ENCODE data around the gene PTGDR.
A peak's percentile ranks its signal among the peaks of the same experiment; 100 is the strongest.

PTGDR gene, protein sequence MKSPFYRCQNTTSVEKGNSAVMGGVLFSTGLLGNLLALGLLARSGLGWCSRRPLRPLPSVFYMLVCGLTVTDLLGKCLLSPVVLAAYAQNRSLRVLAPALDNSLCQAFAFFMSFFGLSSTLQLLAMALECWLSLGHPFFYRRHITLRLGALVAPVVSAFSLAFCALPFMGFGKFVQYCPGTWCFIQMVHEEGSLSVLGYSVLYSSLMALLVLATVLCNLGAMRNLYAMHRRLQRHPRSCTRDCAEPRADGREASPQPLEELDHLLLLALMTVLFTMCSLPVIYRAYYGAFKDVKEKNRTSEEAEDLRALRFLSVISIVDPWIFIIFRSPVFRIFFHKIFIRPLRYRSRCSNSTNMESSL

GRCh38 chr14:52267501-52268278, at the start of gene PTGDR:
PTGDR (plus strand) TSS chr14:52267698; CDS start chr14:52267815, 117 bp downstream.
- no peak for DNase-seq

- no peak for DNase-seq
These were observed 47.9 kb upstream of the PTGDR start for GRCh38 chr14:52219488-52220084.

DNA sequence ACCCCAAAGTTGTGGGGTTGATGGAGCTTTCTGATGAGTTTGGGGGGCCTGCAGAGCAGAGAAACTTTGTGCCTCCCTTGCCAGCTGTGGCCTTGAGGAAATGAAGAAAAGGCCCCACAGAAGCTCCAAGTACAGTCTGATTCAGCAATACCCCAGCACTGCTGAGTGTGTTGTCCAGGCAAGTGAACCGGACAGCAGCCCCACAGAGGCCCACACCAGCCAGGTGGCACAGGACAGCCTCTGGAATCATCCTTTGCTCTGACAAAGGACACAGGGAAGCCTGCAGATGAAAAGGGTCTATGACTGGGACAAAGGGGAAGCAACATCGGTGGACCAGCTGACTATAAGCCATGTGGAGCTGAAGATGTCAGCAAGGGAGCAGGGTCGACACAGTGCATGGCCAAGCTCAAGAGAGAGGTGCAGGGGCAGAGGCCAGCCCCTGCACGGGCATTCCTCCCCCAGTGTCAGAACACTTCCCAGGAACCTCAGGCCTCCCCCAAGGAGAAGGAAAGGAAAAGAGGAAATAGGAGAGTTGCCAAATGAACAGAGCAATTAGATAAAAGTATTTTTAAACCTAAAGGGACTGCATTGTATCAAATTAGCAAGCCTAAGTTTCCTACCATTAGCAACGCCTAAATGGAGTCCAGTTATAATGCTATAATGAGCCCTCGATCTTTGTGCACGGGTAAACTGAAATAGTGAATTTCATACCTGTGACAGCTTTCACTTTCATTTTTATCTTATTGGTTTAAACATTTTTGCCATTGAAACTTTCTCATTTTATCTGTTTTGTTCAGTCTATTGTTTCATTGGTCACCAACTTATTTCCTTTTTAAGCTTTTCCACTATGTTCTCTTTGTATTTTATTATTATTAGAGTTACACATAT, 46.3 kb upstream of the PTGDR start:
- DNase-seq: no peak

GRCh38 chr14:52222901-52223300, 44.6 kb upstream of the PTGDR start:
- DNase-seq: no peak

GRCh38 chr14:52227619-52228222, 39.8 kb upstream of the PTGDR start:
- DNase-seq: no peak

DNA sequence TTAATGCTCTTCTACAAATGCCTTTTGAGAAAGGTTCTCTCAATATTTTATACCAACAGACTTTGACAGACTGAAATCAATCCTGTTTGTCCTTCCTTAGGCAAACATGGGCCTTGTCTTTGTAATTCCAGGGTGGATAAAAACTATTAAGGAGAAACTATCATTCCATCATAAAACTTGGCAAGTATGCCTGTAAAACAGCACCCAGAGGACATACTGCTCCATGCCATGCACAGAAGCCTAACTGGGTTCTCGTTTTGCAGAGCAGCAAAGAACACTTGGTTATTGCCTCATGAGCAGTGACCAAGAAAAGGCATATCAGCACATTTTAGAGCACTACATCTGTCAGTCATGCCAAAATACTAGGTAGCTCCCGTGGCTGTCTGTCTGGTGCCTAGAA, 33.8 kb upstream of the PTGDR start:
- DNase-seq: no peak

DNA sequence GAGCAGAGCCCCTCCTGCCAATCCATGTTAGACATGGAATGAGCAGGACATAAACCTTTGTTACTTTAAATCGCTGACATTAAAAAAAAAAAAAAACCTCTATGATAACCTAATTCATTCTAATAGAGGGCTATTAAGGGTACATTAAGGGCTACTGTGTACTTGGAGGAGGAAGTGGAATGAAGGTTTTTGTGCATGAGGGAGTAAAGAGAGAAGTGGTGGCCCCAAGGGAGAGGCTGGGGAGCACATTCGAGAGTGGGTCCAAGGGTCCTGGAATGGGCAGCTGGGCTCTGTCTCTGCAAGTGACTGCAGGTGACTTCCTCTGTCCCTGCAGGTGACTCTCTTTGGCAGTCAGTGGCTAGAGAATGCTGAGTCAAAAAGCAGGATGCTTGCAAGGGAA, 32.1 kb upstream of the PTGDR start:
- DNase-seq: no peak

DNA sequence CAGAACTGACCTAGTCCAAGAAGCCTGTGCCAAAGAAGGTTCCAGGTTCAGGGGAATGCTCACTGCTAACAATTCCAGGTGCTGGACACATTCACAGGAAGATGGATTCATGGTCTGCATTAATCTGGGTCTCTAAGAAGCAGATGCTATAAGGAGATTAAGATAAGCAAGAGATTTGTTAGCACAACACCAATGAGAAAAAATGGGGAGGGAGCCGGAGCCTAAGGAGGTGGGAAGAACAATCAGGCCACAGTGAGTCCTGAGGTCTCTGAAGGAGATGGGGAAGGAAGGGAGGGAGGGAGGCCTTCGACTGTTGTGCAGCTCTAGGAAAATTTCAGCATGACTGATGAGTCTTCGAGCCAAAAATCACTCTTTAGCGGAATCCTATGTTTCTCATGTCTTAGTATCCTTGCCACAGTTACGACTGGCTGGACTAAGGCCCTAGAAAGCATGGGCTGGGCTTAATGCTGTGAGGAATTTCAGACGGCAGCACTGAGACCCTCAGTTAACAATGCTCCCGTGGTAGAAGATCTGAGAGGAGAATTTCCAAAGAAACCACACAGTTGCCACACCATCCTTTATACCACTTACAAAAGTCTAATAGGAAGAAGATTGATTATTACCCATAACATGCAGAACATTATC, 31.5 kb upstream of the PTGDR start:
- DNase-seq: no peak

GRCh38 chr14:52238682-52239081, 28.8 kb upstream of the PTGDR start:
- DNase-seq: no peak

GRCh38 chr14:52240623-52241022, 26.9 kb upstream of the PTGDR start:
- DNase-seq: no peak

DNA sequence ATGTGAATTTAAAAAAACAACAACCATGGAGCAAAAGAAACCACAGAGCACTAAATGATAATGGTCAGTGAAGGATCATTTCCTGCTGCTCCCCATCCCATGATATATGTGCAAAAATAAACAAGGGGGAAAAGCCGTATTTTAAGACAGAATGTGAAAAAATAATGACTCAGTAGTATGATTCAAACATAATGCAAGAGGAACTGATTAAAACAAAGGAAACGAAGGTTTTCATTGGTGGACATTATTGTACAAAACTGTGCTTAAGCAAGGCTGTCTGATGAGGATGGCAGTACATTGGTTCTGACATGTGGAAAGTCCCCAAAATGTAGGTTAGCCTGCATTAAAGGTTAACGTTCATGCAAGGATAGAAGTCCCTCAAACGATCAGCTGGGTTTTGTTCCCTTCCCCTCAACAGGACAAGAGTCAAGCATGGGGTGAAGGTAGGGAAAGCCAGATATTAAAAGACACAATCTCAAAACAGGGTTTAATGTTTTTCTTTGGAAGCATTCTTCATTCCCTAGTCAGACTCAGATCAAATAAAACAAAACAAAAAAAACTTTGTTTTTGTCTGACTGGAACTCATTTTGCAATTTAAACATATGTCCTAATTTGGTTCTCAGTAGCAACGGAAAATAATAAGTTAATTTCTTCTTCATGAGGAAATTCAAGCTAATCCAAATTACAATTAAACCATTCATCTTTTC, 26.3 kb upstream of the PTGDR start:
- DNase-seq: no peak

DNA sequence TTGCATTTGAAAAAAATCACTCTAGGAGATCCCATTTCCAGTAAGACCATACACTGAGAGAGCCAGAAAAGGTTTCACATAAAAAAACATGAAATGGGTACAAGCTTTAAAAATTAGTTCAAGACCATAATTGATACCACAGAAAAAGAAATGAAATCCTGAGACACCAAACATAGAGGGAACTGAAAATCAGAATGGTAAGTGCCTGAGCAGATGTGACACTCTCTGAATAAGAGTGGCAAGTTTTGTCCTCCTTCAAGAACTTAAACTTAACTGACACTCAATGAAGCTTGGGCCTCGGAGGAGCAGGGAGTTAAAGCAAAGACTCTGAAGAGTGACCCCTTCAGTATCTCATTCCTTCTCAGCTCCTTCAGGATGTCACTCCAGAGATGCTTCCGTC, 23.2 kb upstream of the PTGDR start:
- no peak for DNase-seq

DNA sequence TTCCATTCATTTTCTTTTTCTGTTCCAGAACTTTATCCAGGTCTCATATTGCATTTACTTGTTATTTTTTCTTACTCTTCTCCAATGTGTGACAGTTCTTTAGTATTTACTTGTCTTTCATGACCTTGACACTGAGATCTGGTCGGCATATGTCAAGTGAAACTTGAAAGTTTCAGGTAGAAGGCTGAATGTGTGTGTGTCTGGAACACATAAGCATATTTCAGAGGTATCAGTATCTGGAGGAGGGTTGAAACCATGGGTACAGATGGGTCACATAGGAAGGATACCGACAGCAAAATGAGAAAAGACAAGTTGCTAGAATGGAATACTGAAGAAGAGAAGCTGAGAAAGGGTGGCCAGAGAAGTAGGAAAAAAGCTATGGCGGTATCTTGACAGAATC, 22.5 kb upstream of the PTGDR start:
- DNase-seq: no peak

DNA sequence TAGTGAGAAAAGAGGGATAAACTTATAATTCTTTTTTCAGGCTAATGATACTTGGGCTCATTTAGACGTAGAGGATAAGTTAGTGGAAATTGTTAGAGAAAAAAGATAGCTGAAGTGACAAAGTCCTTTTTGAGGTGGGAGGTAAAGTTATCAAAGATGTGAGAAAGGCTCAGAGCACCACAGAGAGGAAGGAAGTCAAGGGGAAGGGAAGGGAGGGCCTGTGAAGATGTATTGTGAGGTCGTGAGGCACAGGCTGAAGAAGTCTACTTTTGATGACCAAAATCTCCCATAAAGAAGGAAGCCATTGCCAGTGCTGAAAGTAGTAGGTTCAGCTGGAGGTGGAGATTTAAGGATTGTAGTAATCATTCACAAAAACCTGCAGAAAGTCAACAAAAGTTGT, 19.4 kb upstream of the PTGDR start:
- no peak for DNase-seq

DNA sequence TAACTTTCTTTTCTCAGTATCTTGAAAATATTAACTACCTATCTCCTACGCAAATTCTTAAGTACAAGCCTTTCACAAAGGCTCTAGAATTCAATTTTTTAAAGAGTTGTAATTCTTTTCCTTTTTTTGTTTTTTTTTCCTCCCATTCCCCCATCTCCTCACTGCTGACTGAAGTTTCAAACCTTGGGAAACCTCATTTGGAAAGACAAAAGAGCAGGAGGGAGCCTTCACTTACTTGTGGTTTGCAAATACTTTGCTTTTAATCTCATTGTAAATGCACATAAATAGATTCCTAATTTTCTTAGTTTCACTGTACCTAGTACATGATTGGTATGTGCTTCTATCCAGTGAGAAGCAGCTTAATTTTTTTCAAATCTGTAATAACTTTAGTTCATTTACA, 15.8 kb upstream of the PTGDR start:
- no peak for DNase-seq

DNA sequence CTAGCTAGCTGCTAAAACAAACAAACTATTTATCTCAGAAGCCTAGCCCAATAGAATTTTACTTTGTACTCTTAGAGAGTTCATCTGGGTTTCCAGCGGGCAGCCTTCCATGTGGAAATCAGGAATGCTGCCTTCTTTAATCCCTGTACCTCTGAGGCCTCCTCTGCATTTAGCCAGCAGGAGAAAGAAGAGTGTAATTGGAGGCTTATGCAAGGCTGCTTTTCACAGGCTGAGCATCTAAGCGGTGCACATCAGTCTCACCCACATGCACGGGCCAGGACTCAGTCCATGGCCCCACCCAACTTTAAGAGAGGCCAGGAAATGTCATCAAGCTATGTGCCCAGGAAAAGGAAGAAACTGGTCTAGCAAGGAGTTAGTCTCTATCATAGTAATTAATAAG, 14.0 kb upstream of the PTGDR start:
- no peak for DNase-seq

- no peak for DNase-seq
These were observed 13.4 kb upstream of the PTGDR start for GRCh38 chr14:52254086-52254485.

DNA sequence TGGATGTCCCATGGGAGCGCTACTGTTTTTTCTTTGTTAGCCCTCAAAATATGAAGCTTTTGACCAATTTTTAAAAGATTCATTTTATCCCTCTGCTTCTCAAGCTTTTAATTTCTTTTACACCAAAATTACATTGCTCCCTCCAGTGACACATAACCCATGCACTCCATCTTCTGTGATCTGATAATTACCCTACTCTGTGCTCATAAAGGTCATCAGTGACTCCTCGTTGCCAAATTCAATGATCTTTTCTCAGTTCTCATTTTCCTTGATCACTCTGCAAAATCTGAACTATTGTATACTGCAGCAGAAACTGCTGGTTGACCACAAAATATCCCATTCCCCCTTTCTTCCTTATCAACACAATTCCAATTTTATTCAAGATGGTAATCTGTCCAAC, 8.7 kb upstream of the PTGDR start:
- no peak for DNase-seq

DNA sequence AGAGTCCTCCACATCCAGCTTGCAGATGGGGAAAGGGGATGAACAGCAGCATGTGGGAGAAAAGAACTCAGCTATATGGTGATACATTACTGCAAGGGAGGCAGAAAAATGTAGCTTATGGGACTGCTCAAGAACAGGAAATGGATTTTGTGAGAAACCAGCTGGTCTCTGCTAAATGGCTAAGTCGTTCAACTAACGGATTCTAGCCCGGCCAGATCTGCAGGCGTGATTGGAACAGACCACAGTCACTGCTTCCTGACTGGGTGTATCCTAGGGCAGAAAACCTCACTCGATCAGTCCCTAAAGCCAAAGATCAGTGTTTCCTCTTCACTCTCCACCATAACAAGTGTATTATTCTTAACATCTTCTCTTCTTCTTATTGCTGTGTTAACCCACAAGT, 8.1 kb upstream of the PTGDR start:
- DNase-seq: peak; percentile 56

DNA sequence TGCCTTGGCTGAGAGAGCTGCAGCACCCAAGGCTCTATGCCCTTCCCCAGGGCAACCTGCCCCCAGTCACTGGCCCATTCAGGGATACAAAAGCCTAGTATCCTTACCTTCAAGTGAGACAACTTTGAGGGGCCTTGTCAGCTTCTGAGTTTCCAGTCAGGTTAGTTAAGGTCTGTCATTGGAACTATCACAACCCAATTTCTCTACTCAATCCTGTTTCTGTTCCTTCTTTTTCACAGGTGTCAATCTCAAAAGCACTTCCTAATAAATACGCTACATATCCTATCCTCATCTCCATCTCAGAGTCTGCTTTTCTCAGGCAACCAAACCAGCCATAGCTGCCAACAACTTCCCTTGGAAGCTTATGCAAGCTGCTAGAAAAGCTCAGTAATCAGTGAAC, 4.9 kb upstream of the PTGDR start:
- DNase-seq: no peak

GRCh38 chr14:52263190-52263589, 4.3 kb upstream of the PTGDR start:
- DNase-seq: no peak

Data from GDM1 (cell line).